Measurements from ENCODE around the gene DRGX. TPM values are rescaled to one million over a fixed set of nuclear protein-coding genes. Genes with fewer than 3 reads are reported as not detected.

DRGX gene
- polyA plus RNA-seq, 1 donor from 2014 or later, result not detected

- H3K4me2 ChIP-seq (ENCODE audit: low read length), result no peak overlapping the region
- H3K9ac ChIP-seq (ENCODE audit: low read length), result no peak overlapping the region
- H3K27me3 ChIP-seq (ENCODE audit: insufficient read depth, low read depth, low read length), result no peaks in the 10 kb centered on the region
- H3K4me3 ChIP-seq (ENCODE audit: low read length), result no peak overlapping the region
- H3K79me2 ChIP-seq (replicated peaks; ENCODE audit: insufficient read depth, low read length), result no peaks in the 10 kb centered on the region
- no peaks in the 10 kb centered on the region for H4K20me1 ChIP-seq (ENCODE audit: insufficient read depth)
- no peak overlapping the region for H2AFZ ChIP-seq (ENCODE audit: low read depth, low read length)
- no peak overlapping the region for H3K27ac ChIP-seq (ENCODE audit: low read length)
- H3K9me3 ChIP-seq (ENCODE audit: low read length), result no peaks in the 10 kb centered on the region
- H3K9me2 ChIP-seq (ENCODE audit: insufficient read depth, low read length), result no peaks in the 10 kb centered on the region
- no peaks in the 10 kb centered on the region for H3K36me3 ChIP-seq (ENCODE audit: insufficient read depth, low read length)
- no peak for TF ChIP-seq POLR2AphosphoS5 (IDR thresholded peaks at IDR 0.05)
- TF ChIP-seq RAD21 (conservative IDR thresholded peaks at IDR 0.05), result no peak
- no peak for TF ChIP-seq CTCF (IDR thresholded peaks at IDR 0.05; ENCODE audit: poor library complexity, severe bottlenecking)
- TF ChIP-seq TAF1 (IDR thresholded peaks at IDR 0.05; ENCODE audit: low read depth), result no peak
- no peak for TF ChIP-seq EZH2 (IDR thresholded peaks at IDR 0.05; ENCODE audit: borderline replicate concordance, insufficient read depth, low read length, poor library complexity, severe bottlenecking)
- no peak for TF ChIP-seq SMC3 (conservative IDR thresholded peaks at IDR 0.05; ENCODE audit: poor library complexity)
- no peak for TF ChIP-seq REST (IDR thresholded peaks at IDR 0.05; ENCODE audit: borderline replicate concordance)
- TF ChIP-seq MXI1 (conservative IDR thresholded peaks at IDR 0.05; ENCODE audit: poor library complexity, severe bottlenecking), result no peak
- no peak for TF ChIP-seq EP300 (conservative IDR thresholded peaks at IDR 0.05; ENCODE audit: poor library complexity, severe bottlenecking)
- no peaks in the 10 kb centered on the region for H3F3A ChIP-seq (ENCODE audit: insufficient read depth, low read length, poor library complexity, severe bottlenecking)
Observed at GRCh38 chr10:49350846-49351532, 44.9 kb downstream of the DRGX start.

GRCh38 chr10:49350138-49350537 lies 45.8 kb downstream of the DRGX start:
- Histone ChIP-seq H3K9me3 (ENCODE audit: low read length) (no peaks in the 10 kb centered on the region), H3K4me2 (ENCODE audit: low read length) (no peak overlapping the region), H3F3A (ENCODE audit: insufficient read depth, low read length, poor library complexity, severe bottlenecking) (no peaks in the 10 kb centered on the region), H3K79me2 (replicated peaks; ENCODE audit: insufficient read depth, low read length) (no peaks in the 10 kb centered on the region), H3K9me2 (ENCODE audit: insufficient read depth, low read length) (no peaks in the 10 kb centered on the region), H3K36me3 (ENCODE audit: insufficient read depth, low read length) (no peaks in the 10 kb centered on the region), H4K20me1 (ENCODE audit: insufficient read depth) (no peaks in the 10 kb centered on the region), H3K4me3 (ENCODE audit: low read length) (no peak overlapping the region), H3K27ac (ENCODE audit: low read length) (no peak overlapping the region), H2AFZ (ENCODE audit: low read depth, low read length) (no peak overlapping the region), H3K27me3 (ENCODE audit: insufficient read depth, low read depth, low read length) (no peaks in the 10 kb centered on the region), H3K9ac (ENCODE audit: low read length) (no peak overlapping the region)
- TF ChIP-seq REST (IDR thresholded peaks at IDR 0.05; ENCODE audit: borderline replicate concordance) (no peak), POLR2AphosphoS5 (IDR thresholded peaks at IDR 0.05) (no peak), EZH2 (IDR thresholded peaks at IDR 0.05; ENCODE audit: borderline replicate concordance, insufficient read depth, low read length, poor library complexity, severe bottlenecking) (no peak), SMC3 (conservative IDR thresholded peaks at IDR 0.05; ENCODE audit: poor library complexity) (no peak), TAF1 (IDR thresholded peaks at IDR 0.05; ENCODE audit: low read depth) (no peak), EP300 (conservative IDR thresholded peaks at IDR 0.05; ENCODE audit: poor library complexity, severe bottlenecking) (no peak), CTCF (IDR thresholded peaks at IDR 0.05; ENCODE audit: poor library complexity, severe bottlenecking) (no peak), RAD21 (conservative IDR thresholded peaks at IDR 0.05) (no peak), MXI1 (conservative IDR thresholded peaks at IDR 0.05; ENCODE audit: poor library complexity, severe bottlenecking) (no peak)
